Tongue (tissue), 2 donors: ENCODE results near the gene HNF1B. TPM values are rescaled to one million over a fixed set of nuclear protein-coding genes. Genes with fewer than 3 reads are reported as not detected.
"Not testable (repeated sequence)": the region's sequence is repeated elsewhere in the genome, so short reads cannot be mapped to it uniquely, and the experiment has no call there.

ENCODE experiments used
- DNase-seq: peaks from one replicate; pipeline ENCODE4 v3.0.0-alpha.2; 2015
- total RNA-seq: library from RNA; depleted of rRNA; stranded (reverse); fragments of >200 nt; gene quantifications from one replicate; pipeline ENCODE4 v1.2.3, GENCODE V29; 2014

HNF1B gene
- total RNA-seq, 1 donor from 2014 or later = not detected

DNA sequence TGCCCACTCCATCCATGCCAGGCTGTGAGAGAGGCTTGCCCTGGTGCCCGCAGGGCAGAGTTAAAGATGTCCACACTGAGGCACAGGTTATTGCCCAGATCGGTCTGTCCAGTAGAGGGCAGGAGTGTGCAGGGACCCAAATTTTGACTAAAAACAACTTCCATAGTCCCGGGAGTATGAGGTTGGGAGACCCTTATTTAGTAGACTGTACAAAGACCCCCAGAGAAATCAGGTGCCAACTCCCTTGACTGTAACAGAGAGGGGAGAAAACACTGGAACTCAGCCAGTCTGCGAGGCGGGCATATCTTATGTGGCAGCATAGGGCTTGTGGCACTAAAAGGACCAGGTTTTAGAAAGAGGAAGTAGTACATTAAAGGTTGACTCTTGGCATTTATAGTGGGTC, 43.4 kb downstream of the HNF1B start:
- no peak for DNase-seq

DNA sequence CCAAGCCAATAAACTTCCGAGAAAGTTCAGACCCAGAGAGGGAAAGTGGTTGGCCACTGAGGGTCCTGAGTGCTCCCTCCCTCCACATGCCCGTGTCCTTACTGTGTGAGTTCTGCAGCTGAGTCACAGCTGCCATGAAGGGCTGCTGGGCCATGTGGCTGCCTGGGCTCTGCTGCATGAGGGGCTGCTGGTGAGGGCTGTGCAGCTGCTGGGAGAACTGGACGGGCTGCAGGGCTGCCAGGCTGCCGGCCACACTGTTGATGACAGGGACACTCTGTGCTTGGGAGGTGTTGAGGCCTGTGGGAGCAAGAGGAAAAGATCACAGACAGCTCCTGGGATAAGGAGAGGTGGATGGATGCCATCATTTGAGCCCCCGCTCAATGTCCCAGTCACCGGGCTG, 44.0 kb downstream of the HNF1B start:
- no peak for DNase-seq

DNA sequence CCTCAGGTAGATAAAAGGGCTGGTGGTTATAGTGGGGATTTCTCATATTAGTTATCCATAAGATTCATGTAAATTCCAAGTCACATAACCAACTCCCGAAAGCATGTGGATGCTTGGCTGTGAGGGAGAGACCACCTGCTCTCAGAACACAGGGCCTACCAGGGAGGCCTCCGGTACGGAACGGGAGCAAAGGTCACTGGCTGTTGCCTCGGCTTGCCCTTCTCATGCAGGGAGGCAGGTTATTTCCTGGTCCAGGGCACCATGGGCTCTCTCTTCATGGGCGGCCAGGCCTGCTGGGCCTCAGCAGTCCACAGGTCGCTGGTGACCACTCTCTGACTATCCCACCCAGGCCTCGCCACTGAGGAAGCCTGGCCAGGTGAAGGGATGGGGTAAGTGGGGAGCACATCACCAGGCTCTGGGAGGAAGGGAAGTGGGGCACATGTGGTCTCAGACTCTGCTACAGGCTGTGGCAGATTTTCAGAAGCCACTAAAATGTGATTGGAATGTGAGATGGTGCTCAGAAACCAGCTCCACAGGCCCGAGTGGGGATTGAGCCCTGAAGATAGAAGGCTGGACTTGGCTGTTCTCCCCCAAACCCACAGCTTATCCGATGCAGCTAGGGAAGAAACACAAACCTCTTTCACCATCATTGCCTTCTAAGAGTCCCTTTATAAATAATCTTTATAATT, 45.4 kb downstream of the HNF1B start:
- DNase-seq = no peak

DNA sequence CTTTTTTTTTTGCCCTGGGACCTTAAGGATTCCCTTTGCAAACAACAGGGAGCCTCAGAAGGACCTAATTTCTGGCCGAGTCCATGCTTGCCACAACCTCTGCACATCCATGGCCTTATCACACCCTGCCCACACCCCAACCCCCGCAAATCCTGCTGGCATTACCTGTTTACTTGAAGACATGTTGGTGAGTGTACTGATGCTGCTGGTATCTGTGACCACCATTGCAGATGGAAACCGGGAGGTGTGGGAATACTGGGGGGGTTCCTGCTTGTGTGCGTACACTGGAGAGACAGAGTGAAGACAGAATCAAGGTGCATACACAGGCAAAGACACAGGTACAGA, 46.0 kb downstream of the HNF1B start:
- DNase-seq = no peak

DNA sequence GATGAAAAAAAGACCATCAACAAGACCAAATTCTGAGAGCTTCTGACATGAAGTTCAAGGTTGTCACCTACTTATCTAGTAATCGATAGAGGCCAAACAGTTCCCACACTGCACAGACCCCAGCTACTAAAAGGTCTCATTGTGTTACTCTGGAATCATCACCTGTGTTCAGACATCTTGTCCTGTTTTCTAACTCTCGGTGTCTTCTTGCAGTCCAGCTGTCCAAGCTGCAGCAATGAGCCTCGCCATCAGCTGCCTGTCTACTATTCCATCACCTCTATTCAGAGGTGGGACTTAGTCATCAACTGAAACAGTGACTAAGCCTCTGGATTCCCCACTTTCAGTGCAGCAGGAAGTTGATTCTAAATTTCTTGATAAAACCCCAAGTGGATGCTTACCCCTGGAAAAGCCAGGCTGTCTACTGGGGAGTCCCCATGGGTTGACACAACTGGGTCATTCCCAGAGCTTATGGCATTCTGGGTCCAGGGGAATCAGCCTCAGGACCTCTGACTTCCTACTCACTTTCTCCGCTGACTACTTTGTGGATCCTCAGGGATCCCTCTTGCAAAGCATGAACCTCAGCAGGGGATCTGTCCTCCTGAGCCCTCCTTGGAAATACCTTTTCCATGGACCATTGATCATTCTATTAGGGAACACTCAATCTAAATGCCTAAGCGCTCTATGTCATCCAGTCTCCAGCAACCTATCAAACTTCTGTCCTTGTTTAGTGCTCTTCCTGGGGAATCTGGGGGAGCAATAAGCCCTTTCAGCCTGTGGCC, 46.5 kb downstream of the HNF1B start:
- no peak for DNase-seq

DNA sequence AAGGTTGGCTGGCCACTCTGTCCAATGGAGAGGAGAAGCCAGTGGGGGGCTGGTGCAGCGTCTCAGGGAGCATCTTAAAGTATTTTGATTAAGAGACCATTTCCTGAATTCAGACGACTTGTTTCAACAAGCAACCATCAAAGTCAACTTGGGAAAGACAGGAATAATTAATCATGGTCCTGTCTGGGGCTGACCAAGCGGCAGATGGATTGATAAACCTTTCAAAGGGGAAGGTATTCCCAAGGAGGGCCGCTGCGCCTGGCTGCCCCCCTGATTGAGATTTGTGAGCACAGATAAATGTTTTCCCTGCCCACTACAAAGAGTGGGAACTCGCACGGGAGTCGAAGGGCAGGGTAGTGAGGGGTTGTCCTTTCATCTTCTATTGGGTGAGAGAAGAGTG, 47.5 kb downstream of the HNF1B start:
- no peak for DNase-seq

DNA sequence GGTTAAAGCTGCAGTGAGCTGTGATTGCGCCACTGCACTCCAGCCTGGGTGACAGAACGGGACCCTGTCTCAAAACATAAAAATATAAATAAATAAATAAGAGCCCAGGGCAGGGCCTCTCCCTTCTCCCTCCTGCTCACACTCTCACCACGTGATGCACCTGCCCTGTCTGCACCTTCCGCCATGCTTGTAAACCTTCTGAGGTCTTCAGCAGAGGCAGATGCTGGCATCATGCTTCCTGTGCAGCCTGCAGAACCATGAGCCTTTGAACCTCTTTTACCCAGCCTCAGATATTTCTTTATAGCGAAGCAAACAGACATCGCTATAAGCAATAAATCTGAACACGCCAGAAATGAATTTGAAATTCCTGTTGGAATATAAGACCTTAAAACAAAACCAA, 48.5 kb downstream of the HNF1B start:
- DNase-seq = no peak

DNA sequence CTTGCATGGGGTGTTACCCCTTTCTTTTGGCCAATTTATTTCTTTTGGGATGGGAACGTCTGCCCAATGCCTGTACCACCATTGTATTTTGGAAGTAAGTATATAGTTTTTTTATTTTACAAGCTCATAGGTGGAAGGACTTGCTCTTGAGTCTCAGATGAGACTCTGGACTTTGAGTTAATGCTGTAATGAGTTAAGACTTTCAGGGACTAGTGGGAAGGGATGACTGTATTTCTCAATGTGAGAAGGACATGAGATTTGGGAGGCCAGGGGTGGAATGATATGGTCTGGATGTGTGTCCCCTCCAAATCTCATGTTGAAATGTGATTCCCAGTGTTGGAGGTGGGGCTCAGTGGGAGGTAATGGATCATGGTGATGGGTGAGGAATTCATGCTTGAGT, 49.1 kb downstream of the HNF1B start:
- no peak for DNase-seq

DNA sequence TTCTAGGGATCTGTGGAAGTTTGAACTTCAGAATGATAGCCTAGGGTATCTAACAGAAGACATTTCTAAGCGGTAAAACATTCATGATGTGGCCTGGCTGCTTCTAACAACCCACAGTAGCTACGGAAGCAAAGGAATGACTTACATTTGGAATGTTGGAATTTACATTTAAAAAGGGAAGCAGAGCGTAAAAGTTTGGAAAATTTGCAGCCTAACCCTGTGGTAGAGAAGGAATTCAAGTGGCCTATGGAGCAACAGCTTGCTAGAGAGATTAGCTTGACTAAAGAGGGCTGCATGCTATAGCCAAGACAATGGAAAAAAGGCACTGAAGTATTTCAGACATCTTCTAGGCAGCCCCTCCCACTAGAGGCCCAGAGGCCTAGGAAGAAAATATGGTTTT, 50.1 kb downstream of the HNF1B start:
- no peak for DNase-seq

DNA sequence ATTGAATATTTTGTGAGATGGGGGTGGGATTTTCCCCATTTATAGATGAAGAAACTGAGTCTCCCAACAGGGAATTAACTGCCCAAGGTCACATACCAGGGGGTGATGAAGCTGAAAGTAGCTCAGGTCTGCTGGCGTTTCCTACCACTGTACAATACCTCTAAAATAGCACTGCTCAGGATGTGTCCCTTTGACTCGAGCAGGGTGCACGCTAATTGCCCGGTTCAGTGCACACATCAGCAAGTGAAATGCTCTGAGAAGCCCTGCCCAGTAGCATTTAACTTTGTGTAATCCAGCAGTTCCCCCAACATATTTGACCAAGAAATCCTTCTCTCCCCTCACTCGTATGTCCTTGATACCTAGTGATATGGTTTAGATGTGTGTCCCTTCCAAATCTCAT, 51.5 kb downstream of the HNF1B start:
- DNase-seq = no peak

DNA sequence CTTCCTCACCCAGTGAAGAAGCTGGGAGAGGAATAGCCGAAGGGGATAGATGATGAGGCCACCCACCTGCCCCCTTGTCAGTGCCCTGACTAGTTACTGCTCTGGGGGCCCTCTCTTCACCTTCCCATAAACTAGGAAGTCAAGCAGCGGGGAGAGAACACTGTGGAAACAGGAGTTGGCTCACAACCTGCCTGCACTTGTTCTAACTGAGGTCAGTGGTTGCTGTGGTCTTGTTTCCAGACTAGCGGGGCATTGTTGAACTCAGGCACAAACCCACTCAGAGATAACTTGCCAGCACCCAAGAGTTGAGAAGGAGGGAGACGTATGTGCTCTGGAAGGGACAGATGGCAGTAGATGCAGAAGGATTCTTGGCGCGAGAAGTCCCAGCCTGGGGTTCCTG, 53.1 kb downstream of the HNF1B start:
- DNase-seq = no peak

DNA sequence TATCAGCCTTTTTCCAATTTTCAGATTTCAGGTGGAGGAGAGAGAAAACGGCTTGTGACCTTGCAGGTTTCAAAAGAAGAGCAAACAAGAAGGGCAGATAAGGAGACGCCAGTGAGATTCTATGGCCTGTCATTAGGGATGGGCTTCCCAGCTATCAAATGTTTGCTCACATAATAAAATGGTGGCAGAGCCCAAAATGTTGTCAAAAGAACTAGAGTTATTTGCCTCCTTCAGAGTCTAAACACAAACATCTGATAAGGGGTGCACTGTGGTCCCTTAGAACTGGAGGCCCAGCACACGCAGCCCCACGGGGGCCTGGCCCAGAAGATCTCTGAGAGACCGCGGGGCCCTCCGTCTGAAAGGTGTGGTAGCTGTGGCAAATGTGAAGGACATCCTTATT, 55.5 kb downstream of the HNF1B start:
- no peak for DNase-seq

DNA sequence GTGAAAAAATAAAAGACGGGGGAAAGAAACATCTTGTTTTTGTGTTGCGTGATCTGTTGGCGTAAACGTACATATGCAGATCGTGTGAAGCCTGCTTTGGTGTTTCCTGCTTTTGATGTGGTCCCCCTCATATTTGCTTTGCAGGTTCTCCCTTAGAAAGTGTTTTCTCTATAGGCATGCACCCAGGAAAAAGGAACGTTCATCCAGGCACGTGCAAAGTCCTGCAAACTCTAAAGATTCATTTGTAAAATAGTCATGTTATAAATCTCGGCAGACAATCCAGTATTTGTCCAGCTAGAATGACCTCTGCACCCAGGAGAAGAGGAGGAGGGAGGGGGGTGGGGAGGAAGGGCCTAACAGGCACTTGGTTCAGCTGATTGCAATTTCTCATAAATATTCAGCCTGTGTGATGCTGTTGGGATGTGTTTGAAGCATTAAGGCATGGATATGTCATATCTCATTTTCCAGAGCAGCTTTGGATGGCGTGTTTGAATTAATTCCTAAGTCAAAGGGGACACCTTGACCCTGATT, 61.3 kb downstream of the HNF1B start:
- no peak for DNase-seq

DNA sequence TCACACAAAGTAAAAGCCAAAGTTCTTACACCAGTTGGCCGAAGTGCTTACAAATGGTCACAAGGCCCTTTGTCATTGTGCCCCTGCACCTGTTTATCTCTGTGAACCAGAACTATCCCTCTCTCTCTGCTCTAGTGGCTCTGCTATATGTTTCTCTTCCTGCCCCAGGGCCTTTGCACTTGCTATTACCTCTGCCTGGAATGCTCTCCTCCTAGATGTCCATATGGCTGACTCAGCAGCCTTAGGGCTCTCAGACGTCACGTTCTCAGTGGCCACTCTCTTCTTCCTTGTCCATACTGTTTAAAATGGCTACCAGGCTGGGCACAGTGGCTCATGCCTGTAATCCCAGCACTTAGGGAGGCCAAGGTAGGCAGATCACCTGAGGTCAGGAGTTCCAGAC, 62.9 kb downstream of the HNF1B start:
- no peak for DNase-seq

DNA sequence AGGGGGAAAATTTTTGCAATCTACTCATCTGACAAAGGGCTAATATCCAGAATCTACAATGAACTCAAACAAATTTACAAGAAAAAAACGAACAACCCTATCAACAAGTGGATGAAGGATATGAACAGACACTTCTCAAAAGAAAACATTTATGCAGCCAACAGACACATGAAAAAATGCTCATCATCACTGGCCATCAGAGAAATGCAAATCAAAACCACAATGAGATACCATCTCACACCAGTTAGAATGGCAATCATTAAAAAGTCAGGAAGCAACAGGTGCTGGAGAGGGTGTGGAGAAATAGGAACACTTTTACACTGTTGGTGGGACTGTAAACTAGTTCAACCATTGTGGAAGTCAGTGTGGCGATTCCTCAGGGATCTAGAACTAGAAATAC, 64.9 kb downstream of the HNF1B start:
- not testable (repeated sequence) for DNase-seq

DNA sequence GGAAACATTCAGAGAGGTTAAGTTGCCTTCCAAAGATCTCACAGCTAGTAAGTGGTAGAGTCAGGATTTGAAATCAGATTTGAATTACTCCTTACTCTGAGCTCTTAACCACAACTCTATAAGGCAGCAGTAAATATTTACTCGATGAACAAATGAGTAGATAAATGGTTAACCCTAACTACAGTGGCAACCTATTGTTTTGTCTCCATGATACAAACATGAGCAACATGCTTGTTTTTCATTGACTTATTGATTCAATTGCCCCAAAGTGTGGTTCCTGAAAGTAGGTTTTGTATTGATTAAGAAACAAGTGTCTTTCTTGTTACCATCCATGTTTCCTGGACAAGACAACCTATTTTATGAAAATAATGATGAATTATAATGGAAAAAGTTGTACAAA, 66.8 kb downstream of the HNF1B start:
- DNase-seq = no peak

DNA sequence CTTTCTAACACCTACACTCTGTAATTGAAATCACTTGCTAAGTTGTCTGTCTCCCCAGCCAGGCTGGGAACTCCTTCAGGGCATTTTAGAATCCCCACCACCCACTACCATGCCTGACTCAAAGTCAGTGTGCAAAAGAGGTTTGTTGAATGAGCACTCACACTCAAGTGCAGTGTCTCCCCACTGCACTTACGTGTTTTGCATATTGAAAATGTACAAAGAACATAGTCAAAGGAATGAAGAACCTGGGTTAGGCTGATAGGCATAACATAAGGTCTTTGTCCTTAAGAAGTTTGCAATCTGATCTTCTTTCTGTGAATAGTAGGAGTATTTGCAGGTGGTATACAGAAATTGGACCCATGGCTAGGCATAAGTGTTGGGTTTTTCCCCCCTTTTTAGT, 67.8 kb downstream of the HNF1B start:
- no peak for DNase-seq

DNA sequence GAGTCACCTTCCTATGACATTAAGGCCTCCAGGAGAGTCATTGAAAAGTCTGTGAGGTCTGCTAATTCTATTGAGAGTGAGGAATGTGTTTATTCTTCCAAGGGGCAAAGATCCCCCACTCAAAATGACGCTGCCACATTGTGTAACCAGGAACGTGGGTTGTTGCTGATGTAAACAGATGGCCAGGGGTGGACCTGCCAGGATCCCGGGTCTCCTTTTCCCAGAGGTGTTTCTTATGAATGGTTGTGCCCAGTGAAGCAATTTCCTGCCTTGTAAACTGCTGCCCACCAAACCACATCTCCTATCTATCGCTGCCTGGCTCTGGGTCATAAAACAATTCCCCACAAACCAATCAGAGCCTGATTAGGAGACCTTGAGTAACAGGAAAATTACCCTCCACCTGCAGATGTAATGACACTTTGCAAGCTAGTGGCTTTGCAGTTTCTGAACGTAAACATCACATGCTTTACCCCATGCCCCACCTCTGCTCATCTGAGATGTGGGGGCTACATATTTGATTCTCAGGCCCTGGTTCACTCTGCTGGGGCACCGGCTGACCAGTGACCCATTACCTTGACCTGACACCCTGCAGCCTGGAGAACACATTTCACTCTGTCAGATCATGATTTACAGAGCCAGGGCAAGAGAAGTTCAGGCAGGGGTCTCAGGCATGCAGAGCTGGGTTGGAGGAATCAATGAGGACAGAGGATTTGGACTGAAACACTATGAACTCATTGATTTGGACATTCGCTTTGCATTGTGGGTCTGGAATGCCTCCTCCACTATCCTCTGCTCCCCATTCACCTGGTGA, 68.5 kb downstream of the HNF1B start:
- DNase-seq = no peak

DNA sequence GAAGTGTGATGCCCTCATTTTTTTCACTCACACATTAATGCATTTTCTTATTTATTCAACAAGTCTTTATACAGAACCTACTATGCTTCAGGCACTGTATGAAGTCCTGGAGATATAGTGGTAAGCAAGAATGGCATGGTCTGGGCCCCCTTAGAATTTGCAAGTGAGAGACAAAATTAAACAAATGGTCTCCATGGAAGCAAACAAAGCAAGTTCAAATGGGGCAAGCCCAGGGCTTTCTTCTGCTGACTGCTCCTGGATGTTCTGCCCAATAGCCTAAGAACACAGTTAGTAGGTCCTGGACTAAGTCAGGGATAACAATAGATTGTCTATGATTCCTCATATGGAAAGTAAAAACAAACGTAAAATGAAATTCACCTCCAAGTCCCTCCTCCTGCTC, 70.3 kb downstream of the HNF1B start:
- DNase-seq = no peak

DNA sequence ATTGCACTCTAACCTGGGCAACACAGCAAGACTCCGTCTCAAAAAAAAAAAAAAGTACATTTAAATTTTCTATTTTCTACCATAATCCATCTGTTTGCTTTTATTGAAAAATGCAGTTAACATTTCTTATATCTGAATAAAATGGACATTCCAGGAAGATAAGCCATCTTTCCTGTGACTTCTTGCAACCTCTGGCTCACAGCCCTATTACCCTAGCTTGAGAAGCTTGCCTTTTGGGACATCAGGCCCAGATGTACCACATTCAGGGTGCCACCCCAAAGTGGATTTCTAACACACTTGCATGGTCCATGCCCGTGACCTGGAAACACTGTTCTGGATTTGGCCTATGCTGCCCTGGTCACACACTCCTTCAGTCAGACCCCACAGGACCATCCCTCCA, 71.5 kb downstream of the HNF1B start:
- no peak for DNase-seq

DNA sequence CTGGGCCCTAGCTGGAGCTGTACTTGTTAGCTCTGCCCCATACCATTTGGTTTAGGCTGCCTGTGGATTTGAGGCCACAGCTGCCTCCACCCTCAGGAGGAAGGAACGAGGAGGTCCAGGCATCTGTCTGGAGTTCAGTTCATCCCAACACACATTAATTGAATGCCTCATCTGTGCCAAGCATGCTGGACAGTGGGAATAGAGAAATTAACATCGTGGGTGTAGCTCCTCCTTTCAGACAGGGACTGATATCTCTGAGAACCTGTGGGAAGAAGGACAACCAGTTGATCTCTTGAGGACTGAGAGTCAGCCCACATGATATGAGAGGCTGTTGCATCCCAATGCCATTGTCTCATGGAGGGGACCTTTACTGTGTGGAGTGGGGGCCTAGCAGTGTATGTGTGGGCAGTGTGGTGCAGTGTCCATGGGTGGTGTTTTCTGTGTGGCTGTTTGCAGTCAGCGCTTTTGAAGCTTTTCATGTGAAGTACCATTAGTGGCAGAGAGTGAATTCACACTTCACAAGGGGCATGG, 72.2 kb downstream of the HNF1B start:
- DNase-seq = no peak

DNA sequence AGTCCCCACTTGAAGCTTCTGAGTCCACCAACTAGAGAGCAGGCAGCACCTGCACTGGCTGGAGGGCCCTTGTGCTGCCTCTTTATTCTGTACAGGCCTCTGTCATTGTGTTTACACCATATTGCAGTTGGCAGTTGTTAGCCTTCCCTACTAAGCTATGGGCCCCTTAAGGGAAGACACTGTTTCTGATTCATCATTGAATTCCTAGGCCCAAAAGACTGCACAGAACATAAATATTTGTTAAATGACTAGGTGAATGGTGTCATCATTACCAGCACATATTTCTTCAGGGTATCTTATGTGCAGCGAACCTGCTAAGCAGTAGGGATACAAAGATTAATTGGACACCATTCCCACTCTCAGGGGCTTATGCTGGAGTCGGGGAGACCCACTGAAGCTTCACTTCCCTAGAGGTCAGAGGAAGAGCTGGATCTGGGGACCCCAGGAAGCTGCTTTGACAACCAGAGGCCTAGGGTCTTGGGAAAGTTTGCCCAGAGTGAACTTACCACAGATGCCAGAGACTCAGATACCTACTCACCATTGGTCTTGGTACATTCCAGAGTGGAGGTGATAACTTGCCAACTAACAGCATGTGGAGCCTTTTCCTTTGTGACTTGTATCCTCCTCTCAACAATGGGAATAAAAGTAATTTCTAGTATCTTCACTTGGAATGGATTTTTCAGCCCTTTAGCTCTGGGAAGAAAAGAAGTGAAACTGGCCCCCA, 72.9 kb downstream of the HNF1B start:
- no peak for DNase-seq
